ENCODE results near the gene RUNX3.

RUNX3 gene

GRCh38 chr1:24866211-24867083 is 63.6 kb downstream of the RUNX3 start:
- DNase-seq (ENCODE audit: low read depth in 1 of 2, low spot score in 1 of 2), result no peak

GRCh38 chr1:24865587-24865986 is 64.5 kb downstream of the RUNX3 start:
- DNase-seq (ENCODE audit: low read depth in 1 of 2, low spot score in 1 of 2), result no peak

DNA sequence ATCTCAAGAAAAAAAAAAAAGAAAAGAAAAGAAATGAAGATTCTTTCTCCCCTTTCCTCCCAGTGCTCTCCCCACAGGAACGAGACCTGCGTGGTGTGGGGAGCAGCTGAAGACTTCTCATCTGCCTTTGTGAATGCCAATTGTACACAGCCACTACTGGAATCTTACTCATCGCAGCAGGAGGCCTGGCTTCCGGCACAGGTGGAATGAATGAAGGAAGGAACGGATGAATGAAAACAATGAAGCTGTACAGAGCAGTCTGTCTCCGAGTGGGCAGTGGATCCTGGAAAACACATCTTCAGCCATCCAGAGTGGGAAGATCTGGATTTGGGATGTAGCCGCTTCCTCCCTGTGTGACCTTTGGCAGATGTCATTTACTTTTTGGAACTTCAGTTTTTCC is 64.9 kb downstream of the RUNX3 start:
- DNase-seq (ENCODE audit: low read depth in 1 of 2, low spot score in 1 of 2), result no peak

DNA sequence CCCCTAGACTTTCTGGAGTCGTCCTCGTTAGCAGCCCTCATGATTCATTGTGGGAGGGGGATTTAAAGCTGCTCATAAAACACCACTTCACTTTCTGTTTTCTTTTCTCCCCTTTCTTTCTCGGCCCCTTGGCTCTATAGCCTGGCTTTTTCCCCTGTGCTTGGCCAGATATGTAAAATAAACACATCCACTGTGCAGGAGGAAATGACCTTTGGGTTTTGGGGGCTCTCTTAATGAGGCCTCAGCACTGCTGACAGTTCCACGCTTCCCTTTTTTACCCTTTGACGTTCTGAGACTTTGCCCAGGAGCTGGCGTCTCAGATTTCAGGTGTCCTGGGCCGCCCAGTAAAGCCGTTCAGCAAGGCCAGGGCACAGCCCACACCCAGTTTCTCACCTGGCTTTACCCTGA is 65.7 kb downstream of the RUNX3 start:
- no peak for DNase-seq (ENCODE audit: low read depth in 1 of 2, low spot score in 1 of 2)

- DNase-seq (ENCODE audit: low read depth in 1 of 2, low spot score in 1 of 2), result no peak
Observed at GRCh38 chr1:24862775-24863483, 67.1 kb downstream of the RUNX3 start.

GRCh38 chr1:24861821-24862727 is 68.0 kb downstream of the RUNX3 start:
- no peak for DNase-seq (ENCODE audit: low read depth in 1 of 2, low spot score in 1 of 2)

GRCh38 chr1:24860841-24861240 is 69.2 kb downstream of the RUNX3 start:
- DNase-seq (ENCODE audit: low read depth in 1 of 2, low spot score in 1 of 2), result no peak

DNA sequence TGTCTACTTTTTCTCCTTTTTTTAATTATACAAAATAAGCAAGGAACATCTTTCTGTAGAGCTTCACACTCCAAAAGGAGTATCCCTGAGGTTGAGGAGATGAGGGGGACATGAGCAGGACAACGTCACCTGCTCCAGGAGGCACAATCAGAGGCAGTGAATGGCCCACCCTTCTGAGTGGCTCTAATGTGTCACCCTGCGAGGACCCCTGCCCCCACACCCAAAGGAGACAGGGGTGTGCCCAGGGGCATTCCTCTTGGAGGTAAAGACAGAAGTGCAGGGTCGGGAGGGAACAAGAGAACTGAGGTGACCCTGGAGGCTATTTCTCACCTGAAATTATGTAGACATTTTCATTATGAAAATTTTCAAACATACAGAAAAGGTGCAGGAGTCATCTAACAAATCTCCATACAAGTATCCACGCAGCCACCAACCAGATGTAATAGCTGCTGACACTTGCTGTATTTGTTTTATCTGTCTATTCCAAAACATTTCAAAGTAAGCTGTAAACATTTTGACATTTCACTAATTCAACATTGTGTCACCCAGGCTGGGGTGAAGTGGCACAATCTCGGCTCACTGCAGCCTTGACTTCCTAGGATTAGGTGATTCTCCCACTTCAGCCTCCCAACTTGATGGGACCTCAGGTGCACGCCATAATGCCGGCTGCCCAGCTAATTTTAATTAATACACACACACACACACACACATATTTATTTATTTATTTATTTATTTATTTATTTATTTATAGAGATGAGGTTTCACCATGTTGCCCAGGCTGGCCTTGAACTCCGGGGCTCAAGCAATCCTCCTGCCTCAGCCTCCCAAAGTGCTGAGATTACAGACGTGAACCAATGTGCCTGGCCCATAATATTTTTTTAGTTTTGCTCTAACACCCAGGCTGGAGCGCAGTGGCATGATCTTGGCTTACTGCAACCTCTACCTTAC is 70.7 kb downstream of the RUNX3 start:
- DNase-seq (ENCODE audit: low read depth in 1 of 2, low spot score in 1 of 2), result no peak

DNA sequence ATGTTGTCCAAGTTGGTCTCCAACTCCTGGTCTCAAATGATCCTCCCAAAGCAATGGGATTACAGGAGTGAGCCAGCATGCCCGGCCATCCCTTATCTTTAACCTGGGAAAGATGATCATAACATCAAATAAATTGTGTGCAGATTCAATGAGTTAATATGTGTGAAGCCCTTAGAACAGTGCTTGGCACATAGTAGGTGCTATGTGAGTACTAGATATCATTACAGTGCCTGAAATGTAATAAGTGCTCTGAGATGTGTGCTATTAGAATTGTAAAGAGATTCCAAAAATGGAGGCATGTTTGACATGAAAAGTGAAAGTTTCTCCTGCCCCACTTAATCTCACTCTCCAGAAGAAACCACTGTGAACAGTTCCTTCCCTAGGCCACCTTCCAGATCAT is 71.8 kb downstream of the RUNX3 start:
- DNase-seq (ENCODE audit: low read depth in 1 of 2, low spot score in 1 of 2), result no peak

- DNase-seq (ENCODE audit: low read depth in 1 of 2, low spot score in 1 of 2), result no peak
Observed at GRCh38 chr1:24857507-24858133, 72.5 kb downstream of the RUNX3 start.

GRCh38 chr1:24856787-24857506 is 73.1 kb downstream of the RUNX3 start:
- no peak for DNase-seq (ENCODE audit: low read depth in 1 of 2, low spot score in 1 of 2)

GRCh38 chr1:24855474-24855873 is 74.6 kb downstream of the RUNX3 start:
- DNase-seq (ENCODE audit: low read depth in 1 of 2, low spot score in 1 of 2), result no peak

DNA sequence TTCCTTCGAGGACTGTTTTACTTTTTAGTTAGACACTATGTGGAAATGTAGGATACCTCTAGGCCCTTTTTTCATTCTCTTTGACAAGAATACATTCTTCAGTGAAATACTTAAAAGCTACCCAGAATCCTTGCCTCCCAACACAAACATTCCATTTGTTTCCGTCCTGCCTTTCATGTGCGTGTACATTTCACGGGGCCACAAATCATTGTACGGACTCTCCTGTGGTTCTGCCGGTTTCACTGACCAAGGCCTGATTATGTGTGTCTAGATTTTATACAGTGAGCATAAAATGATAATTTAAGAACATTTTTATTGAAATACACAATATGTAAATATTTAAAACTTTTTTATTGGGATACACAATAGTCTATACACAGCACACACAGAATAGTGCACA is 76.4 kb downstream of the RUNX3 start:
- DNase-seq (ENCODE audit: low read depth in 1 of 2, low spot score in 1 of 2), result no peak

- no peak for DNase-seq (ENCODE audit: low read depth in 1 of 2, low spot score in 1 of 2)
Observed at GRCh38 chr1:24850328-24850920, 79.7 kb downstream of the RUNX3 start.

GRCh38 chr1:24849672-24850295 is 80.3 kb downstream of the RUNX3 start:
- DNase-seq (ENCODE audit: low read depth in 1 of 2, low spot score in 1 of 2), result no peak

Measured in activated CD4-positive, alpha-beta T cell treated with anti-CD3 and anti-CD28 coated beads, Interleukin-2, amount 50 U/mL, for 24 hours (primary cell).